Measurements from ENCODE around the gene ARHGAP26. TPM values are rescaled to one million over a fixed set of nuclear protein-coding genes. Genes with fewer than 3 reads are reported as not detected.

ARHGAP26 gene
- total and polyA plus RNA-seq, 4 donors, result 1.8 to 16.7 (median 4.1) TPM

GRCh38 chr5:142860270-142860669 is 90.1 kb downstream of the ARHGAP26 start:
- Histone ChIP-seq H3K4me1 (ENCODE audit: control insufficient read depth in 4 of 4, insufficient read depth in 4 of 4, low read length in 3 of 4) (peaks cover 0 to 17% (median 5%) of the 10 kb centered on the region in 4 donors), H3K27ac (ENCODE audit: low read depth in 1 of 2, low read length in 2 of 2) (no peak overlapping the region), H3K9ac (ENCODE audit: low read depth in 1 of 2, low read length in 2 of 2) (no peak overlapping the region), H3K9me3 (ENCODE audit: control insufficient read depth in 4 of 4, low read length in 3 of 4) (no peaks in the 10 kb centered on the region), H3K4me3 (ENCODE audit: low read depth in 1 of 3, low read length in 3 of 3) (no peak overlapping the region), H3K27me3 (ENCODE audit: control insufficient read depth in 4 of 4, insufficient read depth in 4 of 4, low read length in 3 of 4) (no peaks in the 10 kb centered on the region), H3K36me3 (ENCODE audit: control insufficient read depth in 4 of 4, insufficient read depth in 3 of 4, low read depth in 1 of 4, low read length in 3 of 4) (no peaks in the 10 kb centered on the region)
- TF ChIP-seq GABPA (IDR thresholded peaks at IDR 0.05 in 1 of 2, conservative IDR thresholded peaks at IDR 0.05 in 1 of 2) (no peak), EGR1 (IDR thresholded peaks at IDR 0.05; ENCODE audit: low read depth in 2 of 2) (no peak), TAF1 (conservative IDR thresholded peaks at IDR 0.05) (no peak), HNF4A (conservative IDR thresholded peaks at IDR 0.05) (no peak), CTCF (IDR thresholded peaks at IDR 0.05; ENCODE audit: low read depth, low read length, missing input control) (no peak), JUND (IDR thresholded peaks at IDR 0.05) (no peak), FOXA1 (IDR thresholded peaks at IDR 0.05) (no peak), REST (IDR thresholded peaks at IDR 0.05) (no peak), MAX (IDR thresholded peaks at IDR 0.05) (no peak), RAD21 (IDR thresholded peaks at IDR 0.05) (no peak), FOXA2 (IDR thresholded peaks at IDR 0.05) (no peak), HNF4G (IDR thresholded peaks at IDR 0.05) (no peak), RXRA (IDR thresholded peaks at IDR 0.05) (no peak), SP1 (IDR thresholded peaks at IDR 0.05) (no peak), NR2F2 (IDR thresholded peaks at IDR 0.05) (no peak)
- TF ChIP-seq, protein P1, sequence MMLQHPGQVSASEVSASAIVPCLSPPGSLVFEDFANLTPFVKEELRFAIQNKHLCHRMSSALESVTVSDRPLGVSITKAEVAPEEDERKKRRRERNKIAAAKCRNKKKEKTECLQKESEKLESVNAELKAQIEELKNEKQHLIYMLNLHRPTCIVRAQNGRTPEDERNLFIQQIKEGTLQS (IDR thresholded peaks at IDR 0.05), result no peak
- TF ChIP-seq, protein P2, sequence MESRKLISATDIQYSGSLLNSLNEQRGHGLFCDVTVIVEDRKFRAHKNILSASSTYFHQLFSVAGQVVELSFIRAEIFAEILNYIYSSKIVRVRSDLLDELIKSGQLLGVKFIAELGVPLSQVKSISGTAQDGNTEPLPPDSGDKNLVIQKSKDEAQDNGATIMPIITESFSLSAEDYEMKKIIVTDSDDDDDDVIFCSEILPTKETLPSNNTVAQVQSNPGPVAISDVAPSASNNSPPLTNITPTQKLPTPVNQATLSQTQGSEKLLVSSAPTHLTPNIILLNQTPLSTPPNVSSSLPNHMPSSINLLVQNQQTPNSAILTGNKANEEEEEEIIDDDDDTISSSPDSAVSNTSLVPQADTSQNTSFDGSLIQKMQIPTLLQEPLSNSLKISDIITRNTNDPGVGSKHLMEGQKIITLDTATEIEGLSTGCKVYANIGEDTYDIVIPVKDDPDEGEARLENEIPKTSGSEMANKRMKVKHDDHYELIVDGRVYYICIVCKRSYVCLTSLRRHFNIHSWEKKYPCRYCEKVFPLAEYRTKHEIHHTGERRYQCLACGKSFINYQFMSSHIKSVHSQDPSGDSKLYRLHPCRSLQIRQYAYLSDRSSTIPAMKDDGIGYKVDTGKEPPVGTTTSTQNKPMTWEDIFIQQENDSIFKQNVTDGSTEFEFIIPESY (IDR thresholded peaks at IDR 0.05), result no peak
- WGBS, result 71% methylated on average over 2 of the region's 2 CpGs
- DNase-seq (ENCODE audit: low spot score), result no peak

Measured in liver (tissue), 9 donors.